Upper lobe of left lung (tissue), 6 donors: Measurements from ENCODE around the gene GRID1. TPM values are rescaled to one million over a fixed set of nuclear protein-coding genes. Genes with fewer than 3 reads are reported as not detected.

Source experiments
- ATAC-seq, 2 donors: fragments of 200-7000 bp; cut with Tn5 transposase; one replicate each; pipeline ENCODE4 v1.9.1; 2022; ENCODE audit warnings: mild to moderate bottlenecking in 2 of 2, moderate library complexity in 2 of 2; ENCODE audit not compliant: low FRiP score in 2 of 2
- DNase-seq, 2 donors: peaks; one replicate each; pipeline ENCODE4 v3.0.0-alpha.2; 2019 to 2020
- H3K27ac ChIP-seq, 4 donors: fragments of 200-600 bp; sonication (generic); one replicate each; pipeline ENCODE4 v1.5.1; 2016 to 2019
- H3K27me3 ChIP-seq, 4 donors: fragments of 200-600 bp; sonication (generic); one replicate each; pipeline ENCODE4 v1.5.1; 2017 to 2019
- H3K36me3 ChIP-seq, 4 donors: fragments of 200-600 bp; sonication (generic); one replicate each; pipeline ENCODE4 v1.5.1; 2016 to 2019
- H3K4me1 ChIP-seq, 4 donors: fragments of 200-600 bp; sonication (generic); one replicate each; pipeline ENCODE4 v1.5.1; 2018 to 2019
- H3K4me3 ChIP-seq, 4 donors: fragments of 200-600 bp; sonication (generic); one replicate each; pipeline ENCODE4 v1.5.1; 2017 to 2019; ENCODE audit warnings: mild to moderate bottlenecking in 2 of 4, moderate library complexity in 1 of 4
- H3K9me3 ChIP-seq, 4 donors: fragments of 200-600 bp; sonication (generic); one replicate each; pipeline ENCODE4 v1.5.1; 2018 to 2019
- CTCF ChIP-seq, 6 experiments: fragments of 450-650 bp in 4 of 6; fragments of 200-600 bp in 2 of 6; sonication (generic) in 2 of 6; IDR thresholded peaks; one replicate each; pipeline ENCODE4 v1.5.1; 2016 to 2019; ENCODE audit warnings: antibody characterized with exemption in 6 of 6
- EP300 ChIP-seq, 4 donors: sonication (generic); formaldehyde crosslinking; IDR thresholded peaks; one replicate each; pipeline ENCODE4 v1.5.1; 2017; ENCODE audit warnings: antibody characterized with exemption in 4 of 4, control low read depth in 2 of 4
- POLR2A ChIP-seq, 4 donors: fragments of 450-650 bp; IDR thresholded peaks; one replicate each; pipeline ENCODE4 v1.5.1; 2016 to 2017; ENCODE audit warnings: antibody characterized with exemption in 4 of 4, mild to moderate bottlenecking in 2 of 4
- POLR2AphosphoS5 ChIP-seq, 2 donors: sonication (generic); formaldehyde crosslinking; IDR thresholded peaks; one replicate each; pipeline ENCODE4 v1.5.1; 2017; ENCODE audit warnings: antibody characterized with exemption in 2 of 2
- whole genome bisulfite sequencing, 2 donors: methylation state at CpG; one replicate each; pipeline ENCODE4 v1.1.5; 2017 to 2018; 5-methylcytosine and 5-hydroxymethylcytosine counted together
- total RNA-seq, 6 donors: library from RNA; depleted of rRNA in 4 of 6; stranded (reverse); fragments of >200 nt in 4 of 6; gene quantifications; one replicate each; pipeline versions ENCODE4 v1.1.0 to v1.2.1, GENCODE V29; 2016 to 2021
- donor health status: DM: no; HTN: no; CAD: no; lungs with moderate emphysema.
- donor health status: DM: no; HTN: yes; CAD: no; lungs with severe emphysema.

Gene GRID1
- total RNA-seq, 6 donors from 2014 or later: 1.5 to 5.2 (median 3.2) TPM

GRCh38 chr10:86388119-86388704 is 21.6 kb upstream of the GRID1 start:
- 54% methylated on average over 13 of the region's 13 CpGs for WGBS, 2 donors
- Histone ChIP-seq H3K27me3 (peaks cover 0 to 25% (median 7%) of the 10 kb centered on the region in 4 donors), H3K4me3 (no peak overlapping the region), H3K9me3 (no peaks in the 10 kb centered on the region), H3K27ac (no peak overlapping the region), H3K4me1 (peaks cover 6 to 9% (median 8%) of the 10 kb centered on the region in 4 donors), H3K36me3 (no peaks in the 10 kb centered on the region)
- DNase-seq: no peak
- ATAC-seq: no peak
- TF ChIP-seq CTCF (IDR thresholded peaks at IDR 0.05) (no peak), POLR2A (IDR thresholded peaks at IDR 0.05) (no peak), POLR2AphosphoS5 (IDR thresholded peaks at IDR 0.05) (no peak), EP300 (IDR thresholded peaks at IDR 0.05) (no peak)

DNA sequence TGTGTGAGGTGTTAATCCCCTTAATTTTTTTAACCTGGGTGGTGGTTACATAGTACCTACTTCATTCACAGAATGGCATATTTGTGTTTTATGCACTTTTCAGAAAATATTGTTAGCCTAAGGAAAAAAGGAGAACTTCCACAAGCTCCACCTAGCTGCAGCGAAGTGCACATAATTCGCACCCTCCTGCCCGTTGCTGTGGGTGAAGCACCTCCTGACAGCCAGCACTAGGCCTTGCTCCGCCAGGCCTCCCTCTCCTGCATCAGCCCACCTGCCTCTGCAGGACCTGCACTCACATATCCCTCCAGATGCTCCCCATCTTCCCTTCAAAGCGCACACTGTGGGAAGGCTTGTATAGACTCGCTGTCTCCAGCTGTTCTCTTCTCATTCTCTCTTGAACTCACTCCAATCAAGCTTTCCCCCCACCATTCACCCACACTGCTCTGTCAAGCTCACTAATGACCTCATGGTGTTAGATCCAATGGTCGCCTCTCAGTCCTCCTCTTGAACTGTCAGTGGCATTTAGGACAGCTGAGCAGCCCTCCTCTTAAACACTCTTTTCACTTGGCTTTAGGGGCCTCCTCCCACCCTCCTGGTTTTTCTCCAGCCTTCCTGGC is 20.7 kb upstream of the GRID1 start:
- ATAC-seq (no peak), DNase-seq (no peak)
- Histone ChIP-seq H3K27ac (no peak overlapping the region), H3K4me1 (peaks cover 6 to 9% (median 8%) of the 10 kb centered on the region in 4 donors), H3K9me3 (no peaks in the 10 kb centered on the region), H3K36me3 (no peaks in the 10 kb centered on the region), H3K27me3 (peaks cover 0 to 25% (median 7%) of the 10 kb centered on the region in 4 donors), H3K4me3 (no peak overlapping the region)
- 69 to 72% methylated on average over 7 of the region's 7 CpGs for WGBS, 2 donors
- TF ChIP-seq EP300 (IDR thresholded peaks at IDR 0.05) (no peak), CTCF (IDR thresholded peaks at IDR 0.05) (no peak), POLR2AphosphoS5 (IDR thresholded peaks at IDR 0.05) (no peak), POLR2A (IDR thresholded peaks at IDR 0.05) (no peak)

DNA sequence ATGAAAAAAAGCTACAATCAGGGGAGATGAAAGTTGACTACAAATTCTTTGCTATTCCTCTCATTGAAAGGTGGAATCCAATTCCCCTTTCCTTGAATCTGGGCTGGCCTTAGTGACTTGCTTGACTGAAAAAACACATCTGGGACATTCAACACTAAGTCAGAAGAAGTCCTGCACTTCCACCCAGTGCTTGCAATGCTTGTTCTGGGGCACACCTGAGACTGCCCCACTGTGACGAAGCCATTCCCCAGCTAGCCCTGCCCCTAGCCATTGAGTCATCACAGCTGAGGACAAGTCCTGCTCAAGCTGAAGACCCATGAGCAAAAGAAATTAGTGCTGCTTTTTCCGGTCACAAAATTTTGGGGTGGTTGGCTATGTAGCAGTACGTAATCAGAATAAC is 19.2 kb upstream of the GRID1 start:
- TF ChIP-seq POLR2A (IDR thresholded peaks at IDR 0.05) (no peak), POLR2AphosphoS5 (IDR thresholded peaks at IDR 0.05) (no peak), EP300 (IDR thresholded peaks at IDR 0.05) (no peak), CTCF (IDR thresholded peaks at IDR 0.05) (no peak)
- Histone ChIP-seq H3K4me3 (no peak overlapping the region), H3K9me3 (no peaks in the 10 kb centered on the region), H3K36me3 (no peaks in the 10 kb centered on the region), H3K27ac (no peak overlapping the region), H3K27me3 (peaks cover 0 to 25% (median 7%) of the 10 kb centered on the region in 4 donors), H3K4me1 (peaks cover 6 to 9% (median 8%) of the 10 kb centered on the region in 4 donors)
- DNase-seq (no peak), ATAC-seq (no peak)
- WGBS, 2 donors: 79 to 98% methylated on average over 3 of the region's 3 CpGs

- TF ChIP-seq POLR2A (IDR thresholded peaks at IDR 0.05) (no peak), EP300 (IDR thresholded peaks at IDR 0.05) (no peak), POLR2AphosphoS5 (IDR thresholded peaks at IDR 0.05) (no peak), CTCF (IDR thresholded peaks at IDR 0.05) (no peak)
- no peak for DNase-seq
- no peaks in the 10 kb centered on the region for H3K9me3 ChIP-seq
- H3K27ac ChIP-seq: no peak overlapping the region
- H3K4me3 ChIP-seq: no peak overlapping the region
- H3K4me1 ChIP-seq: peaks cover 5 to 7% (median 6%) of the 10 kb centered on the region in 4 donors
- no peaks in the 10 kb centered on the region for H3K27me3 ChIP-seq
- no peak for ATAC-seq
- no peaks in the 10 kb centered on the region for H3K36me3 ChIP-seq
- 38 to 49% methylated on average over 2 to 6 of the region's 6 CpGs for WGBS, 2 donors
These were observed 11.2 kb upstream of the GRID1 start for GRCh38 chr10:86377797-86378146.
